Ishikawa (cell line): Measurements from ENCODE around the gene MAD1L1.

ENCODE experiments used
- CEBPB ChIP-seq: IDR thresholded peaks from 2 replicates; pipeline ENCODE4 v1.6.1; 2012
- EGR1 ChIP-seq: IDR thresholded peaks from 2 replicates; pipeline ENCODE4 v1.6.1; 2012
- EP300 ChIP-seq: IDR thresholded peaks from 2 replicates; pipeline ENCODE4 v1.6.1; 2012; ENCODE audit warnings: borderline replicate concordance
- NFIC ChIP-seq: IDR thresholded peaks from 2 replicates; pipeline ENCODE4 v1.6.1; 2012
- RAD21 ChIP-seq: IDR thresholded peaks from 2 replicates; pipeline ENCODE4 v1.6.1; 2012; ENCODE audit warnings: low read depth
- TAF1 ChIP-seq: IDR thresholded peaks from 2 replicates; pipeline ENCODE4 v1.6.1; 2012; ENCODE audit warnings: low read depth, mild to moderate bottlenecking
- YY1 ChIP-seq: IDR thresholded peaks from 2 replicates; pipeline ENCODE4 v1.6.1; 2012; ENCODE audit warnings: low read depth
- TF ChIP-seq, protein P1 (sequence below): IDR thresholded peaks from 2 replicates; pipeline ENCODE4 v1.6.1; 2012; ENCODE audit warnings: low read depth, mild to moderate bottlenecking

GRCh38 chr7:1873421-1873820 lies 359.3 kb downstream of the MAD1L1 start:
- no peak for TF ChIP-seq YY1
- TF ChIP-seq CEBPB, result no peak
- TF ChIP-seq NFIC, result no peak
- TF ChIP-seq EP300, result no peak
- TF ChIP-seq EGR1, result no peak
- no peak for TF ChIP-seq RAD21
- TF ChIP-seq TAF1, result no peak
- TF ChIP-seq, protein P1, sequence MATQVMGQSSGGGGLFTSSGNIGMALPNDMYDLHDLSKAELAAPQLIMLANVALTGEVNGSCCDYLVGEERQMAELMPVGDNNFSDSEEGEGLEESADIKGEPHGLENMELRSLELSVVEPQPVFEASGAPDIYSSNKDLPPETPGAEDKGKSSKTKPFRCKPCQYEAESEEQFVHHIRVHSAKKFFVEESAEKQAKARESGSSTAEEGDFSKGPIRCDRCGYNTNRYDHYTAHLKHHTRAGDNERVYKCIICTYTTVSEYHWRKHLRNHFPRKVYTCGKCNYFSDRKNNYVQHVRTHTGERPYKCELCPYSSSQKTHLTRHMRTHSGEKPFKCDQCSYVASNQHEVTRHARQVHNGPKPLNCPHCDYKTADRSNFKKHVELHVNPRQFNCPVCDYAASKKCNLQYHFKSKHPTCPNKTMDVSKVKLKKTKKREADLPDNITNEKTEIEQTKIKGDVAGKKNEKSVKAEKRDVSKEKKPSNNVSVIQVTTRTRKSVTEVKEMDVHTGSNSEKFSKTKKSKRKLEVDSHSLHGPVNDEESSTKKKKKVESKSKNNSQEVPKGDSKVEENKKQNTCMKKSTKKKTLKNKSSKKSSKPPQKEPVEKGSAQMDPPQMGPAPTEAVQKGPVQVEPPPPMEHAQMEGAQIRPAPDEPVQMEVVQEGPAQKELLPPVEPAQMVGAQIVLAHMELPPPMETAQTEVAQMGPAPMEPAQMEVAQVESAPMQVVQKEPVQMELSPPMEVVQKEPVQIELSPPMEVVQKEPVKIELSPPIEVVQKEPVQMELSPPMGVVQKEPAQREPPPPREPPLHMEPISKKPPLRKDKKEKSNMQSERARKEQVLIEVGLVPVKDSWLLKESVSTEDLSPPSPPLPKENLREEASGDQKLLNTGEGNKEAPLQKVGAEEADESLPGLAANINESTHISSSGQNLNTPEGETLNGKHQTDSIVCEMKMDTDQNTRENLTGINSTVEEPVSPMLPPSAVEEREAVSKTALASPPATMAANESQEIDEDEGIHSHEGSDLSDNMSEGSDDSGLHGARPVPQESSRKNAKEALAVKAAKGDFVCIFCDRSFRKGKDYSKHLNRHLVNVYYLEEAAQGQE, result no peak
